PC-9 (cell line): Measurements from ENCODE around the gene TRIM51. TPM values are rescaled to one million over a fixed set of nuclear protein-coding genes. Genes with fewer than 3 reads are reported as not detected.

Source experiments
- BruUV-seq: library from RNA; stranded (reverse); fragments of 400-500 nt; replicated peaks from 2 replicates; lab custom pipeline; 2021; lab: Mats Ljungman, UMichigan
- CTCF ChIA-PET: fragments of 300-600 bp; sonication (Branson Sonifier 250); formaldehyde crosslinking; loops from one replicate; lab custom pipeline; 2022; ENCODE audit warnings: antibody characterized with exemption; lab: Charles Lee
- POLR2A ChIA-PET: fragments of 300-600 bp; sonication (Branson Sonifier 250); formaldehyde crosslinking; loops from one replicate; lab custom pipeline; 2022; ENCODE audit warnings: antibody characterized with exemption; ENCODE audit not compliant: unreplicated experiment; lab: Charles Lee
- DNase-seq, 2 experiments: peaks; one replicate each; pipeline versions ENCODE4 v3.0.0 to v3.0.0-alpha.2; 2015 to 2022; ENCODE audit warnings: mixed read lengths in 1 of 2
- H2AFZ ChIP-seq: fragments of 200-600 bp; sonication (generic); 2 replicates; pipeline ENCODE4 v1.8.1; 2017; ENCODE audit warnings: antibody characterized with exemption
- H3F3A ChIP-seq: fragments of 200-600 bp; sonication (generic); 2 replicates; pipeline ENCODE4 v1.8.1; 2017; ENCODE audit warnings: antibody characterized with exemption, mild to moderate bottlenecking, low read depth; ENCODE audit not compliant: insufficient read depth
- H3K27ac ChIP-seq: fragments of 200-600 bp; sonication (generic); 2 replicates; pipeline ENCODE4 v1.6.1; 2016; ENCODE audit warnings: mixed run types
- H3K27me3 ChIP-seq: fragments of 200-600 bp; sonication (generic); 2 replicates; pipeline ENCODE4 v1.6.1; 2016; ENCODE audit warnings: low read depth, mixed run types; ENCODE audit not compliant: insufficient read depth
- H3K36me3 ChIP-seq: fragments of 200-600 bp; sonication (generic); 2 replicates; pipeline ENCODE4 v1.6.1; 2016; ENCODE audit warnings: low read depth, mixed run types
- H3K4me1 ChIP-seq: fragments of 200-600 bp; sonication (generic); replicated peaks from 2 replicates; pipeline ENCODE4 v1.6.1; 2016; ENCODE audit warnings: mixed run types; ENCODE audit not compliant: insufficient read depth
- H3K4me2 ChIP-seq: fragments of 200-600 bp; sonication (generic); 2 replicates; pipeline ENCODE4 v1.6.1; 2017; ENCODE audit warnings: mixed run types
- H3K4me3 ChIP-seq: fragments of 200-600 bp; sonication (generic); 2 replicates; pipeline ENCODE4 v1.6.1; 2016; ENCODE audit warnings: mixed run types
- H3K79me2 ChIP-seq: fragments of 200-600 bp; sonication (generic); 2 replicates; pipeline ENCODE4 v1.6.1; 2017; ENCODE audit warnings: low read depth, mixed run types
- H3K9me2 ChIP-seq: fragments of 200-600 bp; sonication (generic); 2 replicates; pipeline ENCODE4 v1.8.1; 2017; ENCODE audit warnings: mild to moderate bottlenecking; ENCODE audit not compliant: insufficient read depth
- H3K9me3 ChIP-seq: fragments of 200-600 bp; sonication (generic); 2 replicates; pipeline ENCODE4 v1.8.1; 2016; ENCODE audit warnings: low read depth; ENCODE audit not compliant: insufficient read depth
- H4K20me1 ChIP-seq: fragments of 200-600 bp; sonication (generic); 2 replicates; pipeline ENCODE4 v1.8.1; 2017; ENCODE audit not compliant: insufficient read depth
- EZH2 ChIP-seq: fragments of 200-600 bp; sonication (generic); IDR thresholded peaks from 2 replicates; pipeline ENCODE4 v1.8.0; 2017; ENCODE audit warnings: antibody characterized with exemption, low read depth
- intact Hi-C: fragments of 100-400 bp; cut with micrococcal nuclease; formaldehyde crosslinking; loops from one replicate; pipeline ENCODE4 v1.10.0; 2022; ENCODE audit not compliant: unreplicated experiment
- total RNA-seq: library from RNA; stranded (reverse); gene quantifications from 2 replicates; pipeline ENCODE4 v1.2.3, GENCODE V29; 2021
- TF ChIP-seq, protein P1 (sequence below): fragments of 200-600 bp; sonication (generic); conservative IDR thresholded peaks from 2 replicates; pipeline ENCODE4 v1.6.1; 2017; ENCODE audit warnings: mixed run types, antibody characterized with exemption, mild to moderate bottlenecking, moderate library complexity

TRIM51 gene
- total RNA-seq, 1 experiment from 2014 or later, result not detected

DNA sequence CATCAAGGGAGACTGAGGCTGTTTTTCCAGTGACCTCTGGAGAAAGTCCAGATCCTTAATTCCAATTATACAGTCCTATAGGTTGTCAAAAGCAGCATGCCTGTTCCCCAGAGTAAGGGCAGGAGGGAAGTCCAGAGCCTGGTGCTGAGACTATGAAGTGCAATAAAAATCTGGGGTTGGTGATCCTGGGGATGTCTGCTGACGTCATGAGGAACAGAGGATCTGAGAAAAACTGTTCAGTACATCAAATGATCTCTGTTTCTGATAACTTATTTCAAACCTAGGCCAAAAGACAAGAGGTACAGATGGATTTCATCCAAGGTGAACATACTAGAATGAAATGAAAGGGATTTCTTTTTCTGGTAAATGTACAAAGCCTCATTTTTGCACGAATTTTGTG lies 19.2 kb downstream of the TRIM51 start:
- H3K27me3 ChIP-seq, result no peaks in the 10 kb centered on the region
- no peaks in the 10 kb centered on the region for H3K36me3 ChIP-seq
- POLR2A ChIA-PET, result no interaction called here
- H3F3A ChIP-seq, result no peaks in the 10 kb centered on the region
- no peaks in the 10 kb centered on the region for H3K9me3 ChIP-seq
- no peak overlapping the region for H2AFZ ChIP-seq
- H3K79me2 ChIP-seq, result no peaks in the 10 kb centered on the region
- TF ChIP-seq EZH2, result no peak
- TF ChIP-seq, protein P1, sequence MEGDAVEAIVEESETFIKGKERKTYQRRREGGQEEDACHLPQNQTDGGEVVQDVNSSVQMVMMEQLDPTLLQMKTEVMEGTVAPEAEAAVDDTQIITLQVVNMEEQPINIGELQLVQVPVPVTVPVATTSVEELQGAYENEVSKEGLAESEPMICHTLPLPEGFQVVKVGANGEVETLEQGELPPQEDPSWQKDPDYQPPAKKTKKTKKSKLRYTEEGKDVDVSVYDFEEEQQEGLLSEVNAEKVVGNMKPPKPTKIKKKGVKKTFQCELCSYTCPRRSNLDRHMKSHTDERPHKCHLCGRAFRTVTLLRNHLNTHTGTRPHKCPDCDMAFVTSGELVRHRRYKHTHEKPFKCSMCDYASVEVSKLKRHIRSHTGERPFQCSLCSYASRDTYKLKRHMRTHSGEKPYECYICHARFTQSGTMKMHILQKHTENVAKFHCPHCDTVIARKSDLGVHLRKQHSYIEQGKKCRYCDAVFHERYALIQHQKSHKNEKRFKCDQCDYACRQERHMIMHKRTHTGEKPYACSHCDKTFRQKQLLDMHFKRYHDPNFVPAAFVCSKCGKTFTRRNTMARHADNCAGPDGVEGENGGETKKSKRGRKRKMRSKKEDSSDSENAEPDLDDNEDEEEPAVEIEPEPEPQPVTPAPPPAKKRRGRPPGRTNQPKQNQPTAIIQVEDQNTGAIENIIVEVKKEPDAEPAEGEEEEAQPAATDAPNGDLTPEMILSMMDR, result no peak
- intact Hi-C loops, result no loop called here
- no peaks in the 10 kb centered on the region for H3K9me2 ChIP-seq
- no peaks in the 10 kb centered on the region for H4K20me1 ChIP-seq
- no peak for DNase-seq
- no peak overlapping the region for H3K4me2 ChIP-seq
- no TSS peak for BruUV-seq
- CTCF ChIA-PET, result no interaction called here
- H3K4me3 ChIP-seq, result no peak overlapping the region
- H3K27ac ChIP-seq, result no peak overlapping the region
- H3K4me1 ChIP-seq, result no peaks in the 10 kb centered on the region

DNA sequence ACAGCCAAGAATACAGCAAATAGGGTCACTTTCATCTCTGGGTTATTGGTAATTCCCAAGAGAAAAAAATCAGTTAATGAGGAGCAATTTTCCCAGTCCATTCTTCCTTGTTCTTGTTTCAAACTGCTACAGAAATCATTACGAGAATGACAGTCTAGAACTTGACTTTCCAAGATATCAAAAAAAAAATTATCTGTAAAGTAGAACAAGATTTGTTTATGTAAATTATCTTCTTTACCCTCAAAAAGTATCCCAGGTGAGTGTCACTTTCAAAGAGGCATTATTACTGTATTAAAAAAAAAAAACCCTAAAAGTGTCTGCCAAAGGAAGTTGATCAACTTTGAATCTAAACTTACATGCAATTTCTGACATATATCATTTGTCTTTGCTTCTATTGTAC lies 31.4 kb downstream of the TRIM51 start, which contains the start of gene OR5W2:
TSS of gene OR5W2 (minus strand) at position 101 of the 400 bp plus-strand sequence. CDS start at position 101, 0 bp downstream.
- ChIA-PET POLR2A (no interaction called here), CTCF (no interaction called here)
- Histone ChIP-seq H3K27me3 (no peaks in the 10 kb centered on the region), H3F3A (no peaks in the 10 kb centered on the region), H4K20me1 (no peaks in the 10 kb centered on the region), H3K9me2 (peaks cover 3% of the 10 kb centered on the region; the same call in 1 of the 2 replicates), H3K9me3 (no peaks in the 10 kb centered on the region), H3K36me3 (no peaks in the 10 kb centered on the region), H3K4me3 (no peak within 1 kb of the TSS), H2AFZ (no peak within 1 kb of the TSS), H3K27ac (no peak within 1 kb of the TSS), H3K4me2 (no peak within 1 kb of the TSS), H3K79me2 (no peaks in the 10 kb centered on the region), H3K4me1 (no peaks in the 10 kb centered on the region)
- no peak for TF ChIP-seq EZH2
- no TSS peak for BruUV-seq
- no peak for DNase-seq
- intact Hi-C loops, result no loop called here

GRCh38 chr11:55920537-55920936 lies 37.4 kb downstream of the TRIM51 start:
- Histone ChIP-seq H2AFZ (no peak overlapping the region), H3K9me3 (no peaks in the 10 kb centered on the region), H4K20me1 (no peaks in the 10 kb centered on the region), H3K4me3 (no peak overlapping the region), H3K27me3 (no peaks in the 10 kb centered on the region), H3K36me3 (no peaks in the 10 kb centered on the region), H3K4me2 (no peak overlapping the region), H3F3A (no peaks in the 10 kb centered on the region), H3K27ac (no peak overlapping the region), H3K9me2 (0 out of 2 replicates have a peak, but pooled peaks cover 3% of the 10 kb centered on the region), H3K4me1 (no peaks in the 10 kb centered on the region), H3K79me2 (no peaks in the 10 kb centered on the region)
- CTCF ChIA-PET, result no interaction called here
- TF ChIP-seq EZH2, result no peak
- TF ChIP-seq, protein P1, result no peak
- intact Hi-C loops, result no loop called here
- BruUV-seq, result no TSS peak
- DNase-seq, result no peak
- POLR2A ChIA-PET, result no interaction called here

DNA sequence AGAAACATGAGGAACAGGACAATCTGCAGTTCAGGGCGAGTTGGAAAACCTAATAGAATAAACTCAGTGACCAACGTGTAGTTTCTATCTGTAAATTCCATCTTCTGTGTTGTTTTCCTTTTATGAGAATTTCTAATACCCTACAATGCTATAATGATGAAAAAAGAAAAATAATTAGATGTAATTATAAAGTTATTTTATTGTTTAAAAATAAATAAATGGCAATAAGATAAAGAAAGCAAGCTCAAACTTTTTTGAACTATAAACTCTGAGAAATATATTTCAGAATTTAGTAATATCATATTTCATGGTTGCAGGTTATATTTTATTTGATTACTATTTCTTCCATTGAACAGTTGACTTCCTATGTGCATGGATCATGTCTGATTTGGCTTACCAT lies 53.2 kb downstream of the TRIM51 start, which contains the start of gene OR5I1:
TSS of gene OR5I1 (minus strand) at position 101 of the 400 bp plus-strand sequence. CDS start at position 101, 0 bp downstream.
- no TSS peak for BruUV-seq
- no peak within 1 kb of the TSS for H2AFZ ChIP-seq
- no peak within 1 kb of the TSS for H3K27ac ChIP-seq
- DNase-seq, result no peak
- CTCF ChIA-PET, result no interaction called here
- no peaks in the 10 kb centered on the region for H4K20me1 ChIP-seq
- no peaks in the 10 kb centered on the region for H3K9me2 ChIP-seq
- POLR2A ChIA-PET, result no interaction called here
- H3K79me2 ChIP-seq, result no peaks in the 10 kb centered on the region
- H3K4me1 ChIP-seq, result no peaks in the 10 kb centered on the region
- no peak within 1 kb of the TSS for H3K4me3 ChIP-seq
- no peak within 1 kb of the TSS for H3K4me2 ChIP-seq
- no peaks in the 10 kb centered on the region for H3F3A ChIP-seq
- TF ChIP-seq, protein P1, result no peak
- no peaks in the 10 kb centered on the region for H3K27me3 ChIP-seq
- intact Hi-C loops, result no loop called here
- no peaks in the 10 kb centered on the region for H3K36me3 ChIP-seq
- no peaks in the 10 kb centered on the region for H3K9me3 ChIP-seq
